PC-9 (cell line): ENCODE results near the gene ARPC4. TPM values are rescaled to one million over a fixed set of nuclear protein-coding genes. Genes with fewer than 3 reads are reported as not detected.
A peak's percentile ranks its signal among the peaks of the same experiment; 100 is the strongest.

Source experiments
- BruUV-seq: library from RNA; stranded (reverse); fragments of 400-500 nt; replicated peaks from 2 replicates; lab custom pipeline; 2021; lab: Mats Ljungman, UMichigan
- CTCF ChIA-PET: fragments of 300-600 bp; sonication (Branson Sonifier 250); formaldehyde crosslinking; loops from one replicate; lab custom pipeline; 2022; ENCODE audit warnings: antibody characterized with exemption; lab: Charles Lee
- POLR2A ChIA-PET: fragments of 300-600 bp; sonication (Branson Sonifier 250); formaldehyde crosslinking; loops from one replicate; lab custom pipeline; 2022; ENCODE audit warnings: antibody characterized with exemption; ENCODE audit not compliant: unreplicated experiment; lab: Charles Lee
- DNase-seq, 2 experiments: peaks; one replicate each; pipeline versions ENCODE4 v3.0.0 to v3.0.0-alpha.2; 2015 to 2022; ENCODE audit warnings: mixed read lengths in 1 of 2
- H2AFZ ChIP-seq: fragments of 200-600 bp; sonication (generic); 2 replicates; pipeline ENCODE4 v1.8.1; 2017; ENCODE audit warnings: antibody characterized with exemption
- H3F3A ChIP-seq: fragments of 200-600 bp; sonication (generic); 2 replicates; pipeline ENCODE4 v1.8.1; 2017; ENCODE audit warnings: antibody characterized with exemption, mild to moderate bottlenecking, low read depth; ENCODE audit not compliant: insufficient read depth
- H3K27ac ChIP-seq: fragments of 200-600 bp; sonication (generic); 2 replicates; pipeline ENCODE4 v1.6.1; 2016; ENCODE audit warnings: mixed run types
- H3K27me3 ChIP-seq: fragments of 200-600 bp; sonication (generic); 2 replicates; pipeline ENCODE4 v1.6.1; 2016; ENCODE audit warnings: low read depth, mixed run types; ENCODE audit not compliant: insufficient read depth
- H3K36me3 ChIP-seq: fragments of 200-600 bp; sonication (generic); 2 replicates; pipeline ENCODE4 v1.6.1; 2016; ENCODE audit warnings: low read depth, mixed run types
- H3K4me1 ChIP-seq: fragments of 200-600 bp; sonication (generic); replicated peaks from 2 replicates; pipeline ENCODE4 v1.6.1; 2016; ENCODE audit warnings: mixed run types; ENCODE audit not compliant: insufficient read depth
- H3K4me2 ChIP-seq: fragments of 200-600 bp; sonication (generic); 2 replicates; pipeline ENCODE4 v1.6.1; 2017; ENCODE audit warnings: mixed run types
- H3K4me3 ChIP-seq: fragments of 200-600 bp; sonication (generic); 2 replicates; pipeline ENCODE4 v1.6.1; 2016; ENCODE audit warnings: mixed run types
- H3K79me2 ChIP-seq: fragments of 200-600 bp; sonication (generic); 2 replicates; pipeline ENCODE4 v1.6.1; 2017; ENCODE audit warnings: low read depth, mixed run types
- H3K9me2 ChIP-seq: fragments of 200-600 bp; sonication (generic); 2 replicates; pipeline ENCODE4 v1.8.1; 2017; ENCODE audit warnings: mild to moderate bottlenecking; ENCODE audit not compliant: insufficient read depth
- H3K9me3 ChIP-seq: fragments of 200-600 bp; sonication (generic); 2 replicates; pipeline ENCODE4 v1.8.1; 2016; ENCODE audit warnings: low read depth; ENCODE audit not compliant: insufficient read depth
- H4K20me1 ChIP-seq: fragments of 200-600 bp; sonication (generic); 2 replicates; pipeline ENCODE4 v1.8.1; 2017; ENCODE audit not compliant: insufficient read depth
- EZH2 ChIP-seq: fragments of 200-600 bp; sonication (generic); IDR thresholded peaks from 2 replicates; pipeline ENCODE4 v1.8.0; 2017; ENCODE audit warnings: antibody characterized with exemption, low read depth
- intact Hi-C: fragments of 100-400 bp; cut with micrococcal nuclease; formaldehyde crosslinking; loops from one replicate; pipeline ENCODE4 v1.10.0; 2022; ENCODE audit not compliant: unreplicated experiment
- total RNA-seq: library from RNA; stranded (reverse); gene quantifications from 2 replicates; pipeline ENCODE4 v1.2.3, GENCODE V29; 2021
- TF ChIP-seq, protein P1 (sequence below): fragments of 200-600 bp; sonication (generic); conservative IDR thresholded peaks from 2 replicates; pipeline ENCODE4 v1.6.1; 2017; ENCODE audit warnings: mixed run types, antibody characterized with exemption, mild to moderate bottlenecking, moderate library complexity

The ARPC4 gene
- total RNA-seq, 1 experiment from 2014 or later, result 127 TPM

DNA sequence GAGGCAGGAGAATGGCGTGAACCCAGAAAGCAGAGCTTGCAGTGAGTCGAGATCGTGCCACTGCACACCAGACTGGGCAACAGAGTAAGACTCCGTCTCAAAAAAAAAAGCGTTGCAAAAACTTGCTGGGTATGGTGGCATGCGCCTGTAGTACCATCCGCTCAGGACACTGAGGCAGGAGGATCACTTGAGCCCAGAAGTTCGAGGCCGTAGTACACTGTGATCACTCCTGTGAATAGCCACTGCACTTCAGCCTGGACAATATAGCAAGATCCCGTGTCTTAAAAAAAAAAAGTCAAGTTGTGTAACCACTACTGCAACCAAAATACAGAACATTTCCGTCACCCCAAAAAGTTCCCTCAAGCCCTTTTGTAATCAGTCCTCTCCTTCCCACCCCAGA, 1.5 kb downstream of the ARPC4 start:
- peaks cover 39% of the 10 kb centered on the region for H4K20me1 ChIP-seq
- H2AFZ ChIP-seq, result no peak overlapping the region
- POLR2A ChIA-PET, result interaction anchor here (0.6 kb wide), 1 partner anchor 76 kb away, joined by 9 read pairs; no protein-coding TSS in a partner anchor
- intact Hi-C loops, result loop anchor here (5.0 kb wide), 1 partner anchor 62 kb away; the partner anchor contains the start of gene BRPF1
- H3K4me3 ChIP-seq, result no peak overlapping the region; the same call in 1 of the 2 replicates
- peak overlapping the region; percentile 88; the same call in 1 of the 2 replicates for H3K4me2 ChIP-seq
- H3K4me1 ChIP-seq, result peaks cover 16% of the 10 kb centered on the region
- H3K79me2 ChIP-seq, result peaks cover 52% of the 10 kb centered on the region
- no peaks in the 10 kb centered on the region for H3K27me3 ChIP-seq
- TSS peak; percentile 53 for BruUV-seq
- H3F3A ChIP-seq, result peaks cover 35% of the 10 kb centered on the region
- H3K9me2 ChIP-seq, result no peaks in the 10 kb centered on the region
- CTCF ChIA-PET, result no interaction called here
- DNase-seq, result no peak
- no peak overlapping the region for H3K27ac ChIP-seq
- peaks cover 42% of the 10 kb centered on the region for H3K36me3 ChIP-seq
- H3K9me3 ChIP-seq, result no peaks in the 10 kb centered on the region
- TF ChIP-seq, protein P1, sequence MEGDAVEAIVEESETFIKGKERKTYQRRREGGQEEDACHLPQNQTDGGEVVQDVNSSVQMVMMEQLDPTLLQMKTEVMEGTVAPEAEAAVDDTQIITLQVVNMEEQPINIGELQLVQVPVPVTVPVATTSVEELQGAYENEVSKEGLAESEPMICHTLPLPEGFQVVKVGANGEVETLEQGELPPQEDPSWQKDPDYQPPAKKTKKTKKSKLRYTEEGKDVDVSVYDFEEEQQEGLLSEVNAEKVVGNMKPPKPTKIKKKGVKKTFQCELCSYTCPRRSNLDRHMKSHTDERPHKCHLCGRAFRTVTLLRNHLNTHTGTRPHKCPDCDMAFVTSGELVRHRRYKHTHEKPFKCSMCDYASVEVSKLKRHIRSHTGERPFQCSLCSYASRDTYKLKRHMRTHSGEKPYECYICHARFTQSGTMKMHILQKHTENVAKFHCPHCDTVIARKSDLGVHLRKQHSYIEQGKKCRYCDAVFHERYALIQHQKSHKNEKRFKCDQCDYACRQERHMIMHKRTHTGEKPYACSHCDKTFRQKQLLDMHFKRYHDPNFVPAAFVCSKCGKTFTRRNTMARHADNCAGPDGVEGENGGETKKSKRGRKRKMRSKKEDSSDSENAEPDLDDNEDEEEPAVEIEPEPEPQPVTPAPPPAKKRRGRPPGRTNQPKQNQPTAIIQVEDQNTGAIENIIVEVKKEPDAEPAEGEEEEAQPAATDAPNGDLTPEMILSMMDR, result no peak

DNA sequence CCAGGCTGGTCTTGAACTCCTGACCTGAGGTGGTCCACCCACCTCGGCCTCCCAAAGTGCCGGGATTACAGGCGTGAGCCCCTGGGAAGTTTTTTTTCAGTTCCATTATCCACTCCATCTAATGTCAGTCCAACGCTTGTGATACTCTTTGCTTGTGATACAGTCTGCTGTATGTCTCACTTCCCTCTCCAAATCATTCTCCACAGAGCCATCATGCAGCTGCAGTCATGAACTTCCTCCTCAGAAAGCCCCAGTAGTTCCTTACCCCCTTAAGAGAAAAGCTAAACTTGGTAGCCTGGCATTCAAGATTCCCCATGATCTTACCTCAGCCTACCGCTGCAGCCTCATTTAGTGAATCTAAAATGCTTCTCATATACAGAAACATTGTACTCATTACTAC, 2.3 kb downstream of the ARPC4 start:
- H3K27ac ChIP-seq, result no peak overlapping the region
- ChIA-PET CTCF (no interaction called here), POLR2A (interaction anchor here (0.6 kb wide), 1 partner anchor 77 kb away, joined by 9 read pairs; no protein-coding TSS in a partner anchor)
- no peaks in the 10 kb centered on the region for H3K27me3 ChIP-seq
- no peak for DNase-seq
- H4K20me1 ChIP-seq, result peaks cover 47% of the 10 kb centered on the region
- H3K36me3 ChIP-seq, result peaks cover 45% of the 10 kb centered on the region
- H3K4me1 ChIP-seq, result peaks cover 16% of the 10 kb centered on the region
- H3K9me2 ChIP-seq, result no peaks in the 10 kb centered on the region
- no peak overlapping the region for H2AFZ ChIP-seq
- BruUV-seq, result no TSS peak
- intact Hi-C loops, result no loop called here
- no peaks in the 10 kb centered on the region for H3K9me3 ChIP-seq
- H3K4me2 ChIP-seq, result no peak overlapping the region
- peaks cover 52% of the 10 kb centered on the region for H3K79me2 ChIP-seq
- no peak overlapping the region for H3K4me3 ChIP-seq
- peaks cover 43% of the 10 kb centered on the region for H3F3A ChIP-seq
- no peak for TF ChIP-seq EZH2
- TF ChIP-seq, protein P1, result no peak

DNA sequence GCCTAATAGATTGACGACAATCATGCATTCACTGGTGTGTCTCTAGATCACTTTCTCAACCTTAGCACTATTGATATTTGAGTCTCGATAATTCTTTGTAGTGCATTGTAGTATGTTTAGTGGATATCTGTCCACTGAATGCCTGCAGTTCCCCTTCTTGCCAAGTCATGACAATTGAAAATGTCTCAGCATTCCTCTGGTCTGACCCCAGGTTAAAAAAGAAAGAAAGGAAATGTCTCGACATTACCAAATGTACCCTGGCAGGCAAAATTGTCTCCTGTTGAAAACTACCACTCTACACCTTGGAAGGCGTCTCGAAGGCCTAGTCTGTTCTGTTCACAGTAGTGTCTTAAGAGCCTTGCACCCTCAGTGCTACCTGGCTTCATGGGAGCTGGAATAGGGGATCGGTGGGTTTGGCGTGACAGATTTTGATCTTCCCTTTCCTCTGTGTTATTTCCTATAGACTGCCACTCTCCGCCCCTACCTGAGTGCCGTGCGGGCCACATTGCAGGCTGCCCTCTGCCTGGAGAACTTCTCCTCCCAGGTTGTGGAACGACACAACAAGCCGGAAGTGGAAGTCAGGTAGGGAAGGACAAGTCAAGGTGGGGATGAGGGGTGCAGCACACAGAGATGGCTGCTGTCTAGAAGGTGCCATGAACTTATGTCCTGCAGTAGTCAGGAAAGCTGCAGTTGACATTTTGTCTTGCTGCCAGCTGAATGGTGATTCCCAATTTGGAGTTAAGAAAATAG, 4.5 kb downstream of the ARPC4 start:
- Histone ChIP-seq H3K79me2 (peaks cover 37% of the 10 kb centered on the region), H3K27me3 (no peaks in the 10 kb centered on the region), H3K4me3 (no peak overlapping the region), H3K4me1 (peaks cover 8% of the 10 kb centered on the region; the same call in 1 of the 2 replicates), H4K20me1 (peaks cover 49% of the 10 kb centered on the region), H3K36me3 (peaks cover 47% of the 10 kb centered on the region), H3K9me3 (no peaks in the 10 kb centered on the region), H3K27ac (no peak overlapping the region), H3F3A (peaks cover 49% of the 10 kb centered on the region), H3K9me2 (no peaks in the 10 kb centered on the region), H2AFZ (no peak overlapping the region), H3K4me2 (no peak overlapping the region)
- TF ChIP-seq EZH2, result no peak
- TF ChIP-seq, protein P1, result no peak
- no peak for DNase-seq
- no TSS peak for BruUV-seq
- POLR2A ChIA-PET, result no interaction called here
- intact Hi-C loops, result no loop called here
- CTCF ChIA-PET, result no interaction called here
